ENCODE data around the gene DCST1. TPM values are rescaled to one million over a fixed set of nuclear protein-coding genes. Genes with fewer than 3 reads are reported as not detected.

DCST1 gene
- polyA plus RNA-seq, 3 donors, result 0.05 TPM; not detected in 2

- 0% methylated on average over 17 of the region's 35 CpGs for WGBS (ENCODE audit: insufficient coverage)
- Mint-ChIP-seq H3K9me3 (no peaks in the 10 kb centered on the region), H3K36me3 (peaks cover 3 to 7% of the 10 kb centered on the region in 2 donors), H3K27ac (peak within 1 kb of the TSS; percentile 92 to 100 (median 98)), H3K4me3 (peak within 1 kb of the TSS; percentile 96 to 99), H3K27me3 (ENCODE audit: low read depth in 3 of 3) (peaks cover 0 to 4% (median 0%) of the 10 kb centered on the region in 3 donors), H3K4me1 (peaks cover 56% of the 10 kb centered on the region)
- intact Hi-C loops (cut with micrococcal nuclease), result loop anchor here (2.0 to 5.0 kb wide), 4 partner anchors 14 to 60 kb away; partner anchors contain the start of genes PYGO2 (in 2 of the 2), ADAM15 (in 1 of the 2) and EFNA4 (in 1 of the 2)
- Histone ChIP-seq H3K79me2 (ENCODE audit: insufficient read depth, low read length) (peaks cover 78% of the 10 kb centered on the region), H3K27ac (ENCODE audit: low read depth in 1 of 2, low read length in 2 of 2) (peak within 1 kb of the TSS; percentile 95 to 99), H3K4me3 (replicated peaks in 1 of 3; ENCODE audit: low read depth in 2 of 3, low read length in 3 of 3) (peak within 1 kb of the TSS; percentile 84 to 100 (median 99)), H3K4me1 (ENCODE audit: control insufficient read depth in 1 of 2, insufficient read depth in 2 of 2, low read length in 2 of 2) (peaks cover 66 to 72% of the 10 kb centered on the region in 2 donors), H4K20me1 (ENCODE audit: insufficient read depth, low read length) (peaks cover 19% of the 10 kb centered on the region), H3K27me3 (ENCODE audit: control insufficient read depth in 2 of 2, insufficient read depth in 2 of 2, low read length in 2 of 2) (no peaks in the 10 kb centered on the region), H3K4me2 (replicated peaks; ENCODE audit: extremely low read depth, low read length, poor library complexity, severe bottlenecking) (peak within 1 kb of the TSS; percentile 100), H3K36me3 (replicated peaks in 1 of 2; ENCODE audit: control insufficient read depth in 1 of 2, insufficient read depth in 2 of 2, low read length in 2 of 2) (no peaks in the 10 kb centered on the region), H3K9ac (ENCODE audit: insufficient read depth, low read length, poor library complexity, severe bottlenecking) (peak within 1 kb of the TSS; percentile 85), H2AFZ (ENCODE audit: insufficient read depth, low read depth, low read length, poor library complexity, severe bottlenecking) (peak within 1 kb of the TSS; percentile 75), H3K9me3 (replicated peaks in 1 of 2; ENCODE audit: control insufficient read depth in 1 of 2, insufficient read depth in 1 of 2, low read length in 2 of 2) (no peaks in the 10 kb centered on the region)
- no peak for DNase-seq
- TF ChIP-seq CTCF (IDR thresholded peaks at IDR 0.05), result no peak
Observed at GRCh38 chr1:155002464-155003226, 31.0 kb upstream of the DCST1 start, which contains the start of gene ZBTB7B. Gene ZBTB7B (plus strand): TSS chr1:155002802. CDS start chr1:155014661, 11,859 bp downstream.

- peaks cover 65 to 72% of the 10 kb centered on the region in 2 donors for H3K4me1 ChIP-seq (ENCODE audit: control insufficient read depth in 1 of 2, insufficient read depth in 2 of 2, low read length in 2 of 2)
Observed at GRCh38 chr1:155003227-155003765, 30.3 kb upstream of the DCST1 start.

More at GRCh38 chr1:155003227-155003765, 30.3 kb upstream of the DCST1 start:
- Mint-ChIP-seq H3K4me3 (peak overlapping the region; percentile 95 to 98), H3K27me3 (ENCODE audit: low read depth in 3 of 3) (peaks cover 0 to 4% (median 0%) of the 10 kb centered on the region in 3 donors), H3K27ac (peak overlapping the region; percentile 92 to 99 (median 95)), H3K4me1 (peaks cover 50% of the 10 kb centered on the region), H3K9me3 (no peaks in the 10 kb centered on the region), H3K36me3 (peaks cover 3 to 7% of the 10 kb centered on the region in 2 donors)
- 0% methylated on average over 11 of the region's 37 CpGs for WGBS (ENCODE audit: insufficient coverage)
- Histone ChIP-seq H3K27me3 (ENCODE audit: control insufficient read depth in 2 of 2, insufficient read depth in 2 of 2, low read length in 2 of 2) (no peaks in the 10 kb centered on the region), H4K20me1 (ENCODE audit: insufficient read depth, low read length) (peaks cover 13% of the 10 kb centered on the region), H2AFZ (ENCODE audit: insufficient read depth, low read depth, low read length, poor library complexity, severe bottlenecking) (no peak overlapping the region), H3K27ac (ENCODE audit: low read depth in 1 of 2, low read length in 2 of 2) (peak overlapping the region; percentile 91 to 99), H3K36me3 (replicated peaks in 1 of 2; ENCODE audit: control insufficient read depth in 1 of 2, insufficient read depth in 2 of 2, low read length in 2 of 2) (no peaks in the 10 kb centered on the region), H3K9me3 (replicated peaks in 1 of 2; ENCODE audit: control insufficient read depth in 1 of 2, insufficient read depth in 1 of 2, low read length in 2 of 2) (no peaks in the 10 kb centered on the region), H3K4me2 (replicated peaks; ENCODE audit: extremely low read depth, low read length, poor library complexity, severe bottlenecking) (peak overlapping the region; percentile 100), H3K79me2 (ENCODE audit: insufficient read depth, low read length) (peaks cover 85% of the 10 kb centered on the region), H3K4me3 (replicated peaks in 1 of 3; ENCODE audit: low read depth in 2 of 3, low read length in 3 of 3) (peak overlapping the region; percentile 84 to 100 (median 99)), H3K9ac (ENCODE audit: insufficient read depth, low read length, poor library complexity, severe bottlenecking) (peak overlapping the region; percentile 85)
- intact Hi-C loops (cut with micrococcal nuclease), result loop anchor here (2.0 to 5.0 kb wide), 4 partner anchors 14 to 59 kb away; partner anchors contain the start of genes PYGO2 (in 2 of the 2), ADAM15 (in 1 of the 2) and EFNA4 (in 1 of the 2)
- no peak for TF ChIP-seq CTCF (IDR thresholded peaks at IDR 0.05)
- DNase-seq, result peak in 1 of 3 donors; percentile 14

Data from CD14-positive monocyte (primary cell).